GM19324 (cell line): ENCODE data around the gene EEF1A2.

Experiments
- ATAC-seq: cut with Tn5 transposase; IDR thresholded peaks from one replicate; pipeline ENCODE4 v1.9.1; 2021; ENCODE audit warnings: mild to moderate bottlenecking, moderate library complexity; ENCODE audit not compliant: unreplicated experiment, low FRiP score

Gene EEF1A2

GRCh38 chr20:63498960-63499337, at the start of gene EEF1A2:
EEF1A2 (minus strand) TSS chr20:63499083; CDS start chr20:63497763, 1,320 bp downstream.
- no peak for ATAC-seq

- no peak for ATAC-seq
Observed at GRCh38 chr20:63548542-63548941, 49.7 kb upstream of the EEF1A2 start.

- no peak for ATAC-seq
Observed at GRCh38 chr20:63547725-63548480, 49.0 kb upstream of the EEF1A2 start, which contains the start of gene SRMS. SRMS (minus strand) TSS chr20:63547749; CDS start chr20:63547463, 286 bp downstream.

- no peak for ATAC-seq
Observed at GRCh38 chr20:63546956-63547724, 48.3 kb upstream of the EEF1A2 start.

GRCh38 chr20:63546256-63546955, 47.5 kb upstream of the EEF1A2 start:
- ATAC-seq = no peak

GRCh38 chr20:63545814-63546213, 46.9 kb upstream of the EEF1A2 start:
- no peak for ATAC-seq

- ATAC-seq = no peak
Observed at GRCh38 chr20:63544958-63545516, 46.2 kb upstream of the EEF1A2 start.

GRCh38 chr20:63544241-63544957, 45.5 kb upstream of the EEF1A2 start:
- no peak for ATAC-seq

- no peak for ATAC-seq
Observed at GRCh38 chr20:63543733-63544132, 44.9 kb upstream of the EEF1A2 start.

GRCh38 chr20:63543131-63543530, 44.2 kb upstream of the EEF1A2 start:
- ATAC-seq = no peak

GRCh38 chr20:63542696-63543095, 43.8 kb upstream of the EEF1A2 start:
- no peak for ATAC-seq

- no peak for ATAC-seq
Observed at GRCh38 chr20:63542031-63542559, 43.2 kb upstream of the EEF1A2 start.

- ATAC-seq = no peak
Observed at GRCh38 chr20:63541371-63541770, 42.5 kb upstream of the EEF1A2 start.

- no peak for ATAC-seq
Observed at GRCh38 chr20:63540417-63541186, 41.7 kb upstream of the EEF1A2 start.

GRCh38 chr20:63539441-63540370, 40.8 kb upstream of the EEF1A2 start:
- no peak for ATAC-seq

- no peak for ATAC-seq
Observed at GRCh38 chr20:63539092-63539430, 40.2 kb upstream of the EEF1A2 start.

GRCh38 chr20:63538204-63539091, 39.6 kb upstream of the EEF1A2 start:
- ATAC-seq = no peak
